Neural progenitor cell (in vitro differentiated cells): ENCODE measurements around the gene NPC2. TPM values are rescaled to one million over a fixed set of nuclear protein-coding genes. Genes with fewer than 3 reads are reported as not detected.
A peak's percentile ranks its signal among the peaks of the same experiment; 100 is the strongest.

ENCODE experiments used
- DNase-seq: peaks from one replicate; pipeline ENCODE4 v3.0.0-alpha.2; 2016; ENCODE audit warnings: low spot score
- H2AFZ ChIP-seq: fragments of 200-600 bp; sonication (generic); replicated peaks from 2 replicates; pipeline ENCODE4 v1.6.1; 2016; ENCODE audit warnings: antibody characterized with exemption
- H3F3A ChIP-seq: fragments of 200-600 bp; sonication (generic); 2 replicates; pipeline ENCODE4 v1.6.1; 2016; ENCODE audit warnings: antibody characterized with exemption, low read depth
- H3K27ac ChIP-seq: fragments of 200-600 bp; sonication (generic); 2 replicates; pipeline ENCODE4 v1.5.1; 2016; ENCODE audit warnings: mild to moderate bottlenecking
- H3K27me3 ChIP-seq: fragments of 200-600 bp; sonication (generic); 2 replicates; pipeline ENCODE4 v1.6.1; 2016; ENCODE audit warnings: mild to moderate bottlenecking, moderate library complexity
- H3K36me3 ChIP-seq: fragments of 200-600 bp; sonication (generic); 2 replicates; pipeline ENCODE4 v1.5.1; 2016
- H3K4me1 ChIP-seq: fragments of 200-600 bp; sonication (generic); 2 replicates; pipeline ENCODE4 v1.6.1; 2016; ENCODE audit warnings: mixed run types
- H3K4me2 ChIP-seq: fragments of 200-600 bp; sonication (generic); 2 replicates; pipeline ENCODE4 v1.6.1; 2016
- H3K4me3 ChIP-seq: fragments of 200-600 bp; sonication (generic); 2 replicates; pipeline ENCODE4 v1.5.1; 2016
- H3K79me2 ChIP-seq: fragments of 200-600 bp; sonication (generic); 2 replicates; pipeline ENCODE4 v1.6.1; 2016; ENCODE audit warnings: low read depth
- H3K9ac ChIP-seq: fragments of 200-600 bp; sonication (generic); 2 replicates; pipeline ENCODE4 v1.6.1; 2016
- H3K9me3 ChIP-seq: fragments of 200-600 bp; sonication (generic); 2 replicates; pipeline ENCODE4 v1.5.1; 2016; ENCODE audit warnings: low read depth
- H4K20me1 ChIP-seq: fragments of 200-600 bp; sonication (generic); 2 replicates; pipeline ENCODE4 v1.6.1; 2016; ENCODE audit warnings: low read depth
- H3K27ac Mint-ChIP-seq: 3 replicates; pipeline ENCODE4 v1.8.0; 2021; ENCODE audit warnings: mixed read lengths
- H3K27me3 Mint-ChIP-seq: 2 replicates; pipeline ENCODE4 v1.8.0; 2022; ENCODE audit warnings: low read depth, mild to moderate bottlenecking, inconsistent platforms, moderate library complexity, mixed read lengths; ENCODE audit not compliant: insufficient read depth
- H3K36me3 Mint-ChIP-seq: 3 replicates; pipeline ENCODE4 v1.8.0; 2021; ENCODE audit warnings: mixed read lengths
- H3K4me1 Mint-ChIP-seq: 3 replicates; pipeline ENCODE4 v1.8.0; 2021; ENCODE audit warnings: mixed read lengths
- H3K4me3 Mint-ChIP-seq: 3 replicates; pipeline ENCODE4 v1.8.0; 2021; ENCODE audit warnings: mild to moderate bottlenecking, moderate library complexity, mixed read lengths
- H3K9me3 Mint-ChIP-seq: 3 replicates; pipeline ENCODE4 v1.8.0; 2020; ENCODE audit warnings: mixed read lengths
- CTCF ChIP-seq: fragments of 200-600 bp; sonication (generic); IDR thresholded peaks from 2 replicates; pipeline ENCODE4 v1.5.1; 2017; ENCODE audit warnings: antibody characterized with exemption, mild to moderate bottlenecking
- EZH2 ChIP-seq: fragments of 200-600 bp; sonication (generic); IDR thresholded peaks from 2 replicates; pipeline ENCODE4 v1.6.1; 2017; ENCODE audit warnings: antibody characterized with exemption, mild to moderate bottlenecking, moderate library complexity
- EZH2phosphoT487 ChIP-seq: fragments of 200-600 bp; sonication (generic); IDR thresholded peaks from 2 replicates; pipeline ENCODE4 v1.6.1; 2017; ENCODE audit warnings: antibody characterized with exemption
- total RNA-seq: library from RNA; depleted of rRNA; stranded (reverse); fragments of >200 nt; gene quantifications from 2 replicates; pipeline ENCODE4 v1.2.3, GENCODE V29; 2015; ENCODE audit warnings: low replicate concordance

NPC2 gene
- total RNA-seq, 1 donor from 2014 or later: 371 TPM

DNA sequence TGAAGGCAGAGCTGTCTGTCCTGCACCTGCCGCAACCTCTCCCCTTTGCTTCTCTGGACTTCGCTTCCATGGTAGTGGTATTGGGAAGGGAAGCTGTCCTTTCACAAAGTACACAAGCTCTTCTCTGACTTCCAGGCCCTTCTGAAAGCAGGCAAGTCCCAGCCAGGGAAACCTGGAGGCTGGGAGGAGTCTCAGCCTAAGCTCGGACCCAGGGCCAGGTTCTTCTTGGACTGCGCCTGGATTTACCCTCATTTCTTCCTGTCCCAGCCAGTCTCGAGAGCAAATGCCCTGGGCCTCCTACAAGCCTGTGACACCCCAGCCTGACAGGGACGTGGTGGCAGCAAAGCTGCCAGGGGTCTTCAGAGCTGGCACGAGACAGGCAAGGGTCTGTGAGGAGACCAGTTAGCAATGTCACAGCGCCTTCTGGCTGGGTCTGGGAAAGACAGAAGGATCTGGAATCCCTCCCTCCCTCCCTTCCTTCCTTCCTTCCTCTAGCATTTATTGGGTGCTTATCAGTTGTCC lies 22.8 kb upstream of the NPC2 start:
- Histone ChIP-seq H3K4me3 (no peak overlapping the region), H3K4me2 (no peak overlapping the region), H3F3A (no peaks in the 10 kb centered on the region), H2AFZ (no peak overlapping the region), H3K27ac (no peak overlapping the region), H3K4me1 (peaks cover 7% of the 10 kb centered on the region), H4K20me1 (no peaks in the 10 kb centered on the region), H3K27me3 (no peaks in the 10 kb centered on the region), H3K9me3 (no peaks in the 10 kb centered on the region), H3K9ac (no peak overlapping the region), H3K79me2 (no peaks in the 10 kb centered on the region), H3K36me3 (no peaks in the 10 kb centered on the region)
- no peak overlapping the region for H3K4me3 Mint-ChIP-seq
- TF ChIP-seq EZH2phosphoT487: no peak
- TF ChIP-seq EZH2: no peak
- TF ChIP-seq CTCF: no peak
- H3K27me3 Mint-ChIP-seq: peaks cover 16% of the 10 kb centered on the region
- H3K9me3 Mint-ChIP-seq: no peaks in the 10 kb centered on the region
- peak overlapping the region; percentile 90 for H3K27ac Mint-ChIP-seq
- H3K4me1 Mint-ChIP-seq: peaks cover 34% of the 10 kb centered on the region
- no peak for DNase-seq
- no peaks in the 10 kb centered on the region for H3K36me3 Mint-ChIP-seq

- Mint-ChIP-seq H3K9me3 (no peaks in the 10 kb centered on the region), H3K27ac (peak overlapping the region; percentile 66), H3K4me1 (peaks cover 46% of the 10 kb centered on the region), H3K4me3 (no peak overlapping the region), H3K36me3 (no peaks in the 10 kb centered on the region), H3K27me3 (peaks cover 13% of the 10 kb centered on the region)
- Histone ChIP-seq H3K9me3 (no peaks in the 10 kb centered on the region), H3K4me1 (peaks cover 17% of the 10 kb centered on the region), H3K79me2 (no peaks in the 10 kb centered on the region), H3K36me3 (no peaks in the 10 kb centered on the region), H4K20me1 (no peaks in the 10 kb centered on the region), H2AFZ (no peak overlapping the region), H3K4me2 (no peak overlapping the region), H3F3A (no peaks in the 10 kb centered on the region), H3K9ac (no peak overlapping the region), H3K27ac (no peak overlapping the region), H3K27me3 (no peaks in the 10 kb centered on the region), H3K4me3 (no peak overlapping the region)
- TF ChIP-seq EZH2phosphoT487 (no peak), CTCF (no peak), EZH2 (no peak)
- no peak for DNase-seq
These were observed 21.4 kb upstream of the NPC2 start for GRCh38 chr14:74514471-74514941.

DNA sequence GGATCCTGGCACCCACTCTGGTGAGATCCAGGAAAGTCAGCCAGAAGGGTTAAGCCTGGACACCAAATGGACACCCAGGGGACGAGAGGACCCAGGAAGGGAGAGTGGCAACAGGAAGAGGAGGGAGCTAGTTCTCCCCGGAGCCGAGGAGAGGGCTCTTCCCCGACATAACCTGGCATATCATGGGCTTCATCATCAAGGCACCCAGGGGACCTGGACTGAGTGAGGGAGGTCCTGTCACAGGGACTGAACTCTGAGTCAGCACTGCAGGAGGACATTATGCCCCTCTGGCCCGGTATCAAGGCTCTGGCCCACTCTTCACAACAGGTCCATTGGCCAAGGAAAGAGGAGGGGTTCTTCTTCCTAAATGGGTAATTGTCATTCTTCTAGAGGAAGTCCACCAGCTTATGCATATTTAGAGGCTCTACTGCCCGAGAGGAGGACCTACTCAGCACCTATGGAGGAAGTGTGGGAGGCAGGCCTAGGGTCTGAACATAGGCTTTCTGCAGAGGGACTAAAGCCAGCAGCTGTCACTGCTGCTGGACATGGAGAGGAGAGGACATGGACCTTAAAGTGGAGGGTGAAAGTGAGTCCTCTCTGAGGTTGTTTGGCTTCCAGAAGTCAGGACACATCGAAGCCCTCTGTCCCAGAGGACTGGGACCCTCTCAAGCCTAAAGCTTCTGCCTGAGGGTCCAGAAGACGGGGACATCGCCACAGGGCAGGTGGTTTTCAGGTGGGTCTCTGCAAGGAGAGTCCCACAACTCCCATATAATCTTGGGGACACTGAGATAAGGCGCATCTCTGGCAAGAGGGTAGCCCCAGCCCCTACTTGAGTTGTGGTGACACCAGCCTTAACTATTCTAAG lies 19.1 kb upstream of the NPC2 start:
- no peak for DNase-seq
- Mint-ChIP-seq H3K9me3 (no peaks in the 10 kb centered on the region), H3K27me3 (peaks cover 13% of the 10 kb centered on the region), H3K4me1 (peaks cover 53% of the 10 kb centered on the region), H3K4me3 (no peak overlapping the region), H3K27ac (no peak overlapping the region), H3K36me3 (no peaks in the 10 kb centered on the region)
- H3K4me3 ChIP-seq: no peak overlapping the region
- no peak overlapping the region for H3K4me2 ChIP-seq
- H3K9ac ChIP-seq: no peak overlapping the region
- H3K27ac ChIP-seq: no peak overlapping the region
- no peaks in the 10 kb centered on the region for H4K20me1 ChIP-seq
- no peaks in the 10 kb centered on the region for H3K79me2 ChIP-seq
- no peaks in the 10 kb centered on the region for H3K27me3 ChIP-seq
- H3F3A ChIP-seq: no peaks in the 10 kb centered on the region
- TF ChIP-seq CTCF (no peak), EZH2 (no peak), EZH2phosphoT487 (no peak)
- no peak overlapping the region for H2AFZ ChIP-seq
- no peaks in the 10 kb centered on the region for H3K9me3 ChIP-seq
- H3K36me3 ChIP-seq: no peaks in the 10 kb centered on the region
- H3K4me1 ChIP-seq: peaks cover 21% of the 10 kb centered on the region
